ENCODE data around the gene RBM12. TPM values are rescaled to one million over a fixed set of nuclear protein-coding genes. Genes with fewer than 3 reads are reported as not detected.
A peak's percentile ranks its signal among the peaks of the same experiment; 100 is the strongest.

Gene RBM12
- total RNA-seq, 1 experiment from 2014 or later, result 125 TPM

DNA sequence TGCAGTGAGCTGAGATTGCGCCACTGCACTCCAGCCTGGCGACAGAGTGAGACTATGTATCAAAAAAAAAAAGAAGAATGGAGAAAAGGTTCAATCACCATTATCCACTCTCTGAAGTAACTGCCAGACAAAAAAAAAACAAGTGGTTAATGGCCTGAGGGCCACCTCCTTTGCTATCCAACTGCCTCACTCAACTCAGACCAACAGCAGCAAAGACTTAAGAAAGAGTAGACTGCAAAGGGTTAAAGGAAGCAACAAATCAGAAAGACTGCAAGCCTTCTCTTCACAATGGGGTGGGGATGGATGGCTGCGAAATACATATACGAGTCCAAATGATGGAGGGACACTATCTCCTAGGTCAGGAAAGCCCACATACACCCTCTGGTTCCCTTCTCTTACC is 31.3 kb upstream of the RBM12 start:
- Mint-ChIP-seq H3K4me1 (peaks cover 19% of the 10 kb centered on the region), H3K27ac (no peak overlapping the region), H3K9me3 (no peaks in the 10 kb centered on the region), H3K4me3 (no peak overlapping the region), H3K36me3 (peaks cover 13% of the 10 kb centered on the region), H3K27me3 (ENCODE audit: low read depth) (no peaks in the 10 kb centered on the region)
- ATAC-seq (no peak), DNase-seq (ENCODE audit: low spot score) (no peak)
- POLR2A ChIA-PET, result no interaction called here
- CTCF ChIA-PET, result no interaction called here
- TF ChIP-seq SMAD4 (CRISPR knock-in tag; IDR thresholded peaks at IDR 0.05), result no peak
- TF ChIP-seq ZNF232 (CRISPR knock-in tag; IDR thresholded peaks at IDR 0.05), result no peak
- TF ChIP-seq, protein P1, sequence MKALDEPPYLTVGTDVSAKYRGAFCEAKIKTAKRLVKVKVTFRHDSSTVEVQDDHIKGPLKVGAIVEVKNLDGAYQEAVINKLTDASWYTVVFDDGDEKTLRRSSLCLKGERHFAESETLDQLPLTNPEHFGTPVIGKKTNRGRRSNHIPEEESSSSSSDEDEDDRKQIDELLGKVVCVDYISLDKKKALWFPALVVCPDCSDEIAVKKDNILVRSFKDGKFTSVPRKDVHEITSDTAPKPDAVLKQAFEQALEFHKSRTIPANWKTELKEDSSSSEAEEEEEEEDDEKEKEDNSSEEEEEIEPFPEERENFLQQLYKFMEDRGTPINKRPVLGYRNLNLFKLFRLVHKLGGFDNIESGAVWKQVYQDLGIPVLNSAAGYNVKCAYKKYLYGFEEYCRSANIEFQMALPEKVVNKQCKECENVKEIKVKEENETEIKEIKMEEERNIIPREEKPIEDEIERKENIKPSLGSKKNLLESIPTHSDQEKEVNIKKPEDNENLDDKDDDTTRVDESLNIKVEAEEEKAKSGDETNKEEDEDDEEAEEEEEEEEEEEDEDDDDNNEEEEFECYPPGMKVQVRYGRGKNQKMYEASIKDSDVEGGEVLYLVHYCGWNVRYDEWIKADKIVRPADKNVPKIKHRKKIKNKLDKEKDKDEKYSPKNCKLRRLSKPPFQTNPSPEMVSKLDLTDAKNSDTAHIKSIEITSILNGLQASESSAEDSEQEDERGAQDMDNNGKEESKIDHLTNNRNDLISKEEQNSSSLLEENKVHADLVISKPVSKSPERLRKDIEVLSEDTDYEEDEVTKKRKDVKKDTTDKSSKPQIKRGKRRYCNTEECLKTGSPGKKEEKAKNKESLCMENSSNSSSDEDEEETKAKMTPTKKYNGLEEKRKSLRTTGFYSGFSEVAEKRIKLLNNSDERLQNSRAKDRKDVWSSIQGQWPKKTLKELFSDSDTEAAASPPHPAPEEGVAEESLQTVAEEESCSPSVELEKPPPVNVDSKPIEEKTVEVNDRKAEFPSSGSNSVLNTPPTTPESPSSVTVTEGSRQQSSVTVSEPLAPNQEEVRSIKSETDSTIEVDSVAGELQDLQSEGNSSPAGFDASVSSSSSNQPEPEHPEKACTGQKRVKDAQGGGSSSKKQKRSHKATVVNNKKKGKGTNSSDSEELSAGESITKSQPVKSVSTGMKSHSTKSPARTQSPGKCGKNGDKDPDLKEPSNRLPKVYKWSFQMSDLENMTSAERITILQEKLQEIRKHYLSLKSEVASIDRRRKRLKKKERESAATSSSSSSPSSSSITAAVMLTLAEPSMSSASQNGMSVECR (CRISPR knock-in tag; IDR thresholded peaks at IDR 0.05; ENCODE audit: borderline replicate concordance), result no peak
- no peak for TF ChIP-seq TEAD1 (CRISPR knock-in tag; IDR thresholded peaks at IDR 0.05)
- TF ChIP-seq, protein P2, sequence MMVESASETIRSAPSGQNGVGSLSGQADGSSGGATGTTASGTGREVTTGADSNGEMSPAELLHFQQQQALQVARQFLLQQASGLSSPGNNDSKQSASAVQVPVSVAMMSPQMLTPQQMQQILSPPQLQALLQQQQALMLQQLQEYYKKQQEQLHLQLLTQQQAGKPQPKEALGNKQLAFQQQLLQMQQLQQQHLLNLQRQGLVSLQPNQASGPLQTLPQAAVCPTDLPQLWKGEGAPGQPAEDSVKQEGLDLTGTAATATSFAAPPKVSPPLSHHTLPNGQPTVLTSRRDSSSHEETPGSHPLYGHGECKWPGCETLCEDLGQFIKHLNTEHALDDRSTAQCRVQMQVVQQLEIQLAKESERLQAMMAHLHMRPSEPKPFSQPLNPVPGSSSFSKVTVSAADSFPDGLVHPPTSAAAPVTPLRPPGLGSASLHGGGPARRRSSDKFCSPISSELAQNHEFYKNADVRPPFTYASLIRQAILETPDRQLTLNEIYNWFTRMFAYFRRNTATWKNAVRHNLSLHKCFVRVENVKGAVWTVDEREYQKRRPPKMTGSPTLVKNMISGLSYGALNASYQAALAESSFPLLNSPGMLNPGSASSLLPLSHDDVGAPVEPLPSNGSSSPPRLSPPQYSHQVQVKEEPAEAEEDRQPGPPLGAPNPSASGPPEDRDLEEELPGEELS (CRISPR knock-in tag; IDR thresholded peaks at IDR 0.05), result no peak
- TF ChIP-seq IRF2 (CRISPR knock-in tag; IDR thresholded peaks at IDR 0.05; ENCODE audit: borderline replicate concordance, low read depth), result no peak
- TF ChIP-seq, protein P3, sequence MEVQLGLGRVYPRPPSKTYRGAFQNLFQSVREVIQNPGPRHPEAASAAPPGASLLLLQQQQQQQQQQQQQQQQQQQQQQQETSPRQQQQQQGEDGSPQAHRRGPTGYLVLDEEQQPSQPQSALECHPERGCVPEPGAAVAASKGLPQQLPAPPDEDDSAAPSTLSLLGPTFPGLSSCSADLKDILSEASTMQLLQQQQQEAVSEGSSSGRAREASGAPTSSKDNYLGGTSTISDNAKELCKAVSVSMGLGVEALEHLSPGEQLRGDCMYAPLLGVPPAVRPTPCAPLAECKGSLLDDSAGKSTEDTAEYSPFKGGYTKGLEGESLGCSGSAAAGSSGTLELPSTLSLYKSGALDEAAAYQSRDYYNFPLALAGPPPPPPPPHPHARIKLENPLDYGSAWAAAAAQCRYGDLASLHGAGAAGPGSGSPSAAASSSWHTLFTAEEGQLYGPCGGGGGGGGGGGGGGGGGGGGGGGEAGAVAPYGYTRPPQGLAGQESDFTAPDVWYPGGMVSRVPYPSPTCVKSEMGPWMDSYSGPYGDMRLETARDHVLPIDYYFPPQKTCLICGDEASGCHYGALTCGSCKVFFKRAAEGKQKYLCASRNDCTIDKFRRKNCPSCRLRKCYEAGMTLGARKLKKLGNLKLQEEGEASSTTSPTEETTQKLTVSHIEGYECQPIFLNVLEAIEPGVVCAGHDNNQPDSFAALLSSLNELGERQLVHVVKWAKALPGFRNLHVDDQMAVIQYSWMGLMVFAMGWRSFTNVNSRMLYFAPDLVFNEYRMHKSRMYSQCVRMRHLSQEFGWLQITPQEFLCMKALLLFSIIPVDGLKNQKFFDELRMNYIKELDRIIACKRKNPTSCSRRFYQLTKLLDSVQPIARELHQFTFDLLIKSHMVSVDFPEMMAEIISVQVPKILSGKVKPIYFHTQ (CRISPR knock-in tag; IDR thresholded peaks at IDR 0.05), result no peak

DNA sequence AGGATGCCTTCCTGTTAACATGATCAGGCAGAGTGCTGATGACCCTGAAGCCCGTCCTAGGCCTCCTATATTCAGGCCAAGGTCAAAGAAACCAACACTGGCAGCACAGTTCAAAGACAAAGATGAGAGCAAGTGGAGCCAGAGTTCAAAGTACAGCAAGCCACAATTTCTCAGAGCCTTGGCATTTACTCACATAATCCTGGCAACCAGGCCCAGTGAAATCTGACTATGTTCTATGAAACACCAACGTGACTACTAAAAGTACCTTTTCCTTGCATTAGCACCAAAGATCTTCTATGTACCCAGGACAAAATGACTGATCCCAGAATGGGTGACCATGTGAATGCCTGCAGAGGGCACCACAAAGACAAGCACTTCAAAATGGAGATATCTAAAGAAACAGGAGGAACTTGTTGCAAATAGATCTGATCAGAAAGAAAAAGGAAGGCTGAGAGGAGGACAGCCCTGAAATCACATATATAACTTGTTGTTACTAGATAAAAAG is 30.6 kb upstream of the RBM12 start:
- DNase-seq (ENCODE audit: low spot score) (no peak), ATAC-seq (no peak)
- ChIA-PET CTCF (no interaction called here), POLR2A (no interaction called here)
- Mint-ChIP-seq H3K36me3 (peaks cover 18% of the 10 kb centered on the region), H3K4me1 (peaks cover 15% of the 10 kb centered on the region), H3K27ac (no peak overlapping the region), H3K27me3 (ENCODE audit: low read depth) (no peaks in the 10 kb centered on the region), H3K4me3 (no peak overlapping the region), H3K9me3 (no peaks in the 10 kb centered on the region)
- TF ChIP-seq SMAD4 (CRISPR knock-in tag; IDR thresholded peaks at IDR 0.05), result no peak
- no peak for TF ChIP-seq CREB1 (CRISPR knock-in tag; IDR thresholded peaks at IDR 0.05)
- TF ChIP-seq, protein P4, sequence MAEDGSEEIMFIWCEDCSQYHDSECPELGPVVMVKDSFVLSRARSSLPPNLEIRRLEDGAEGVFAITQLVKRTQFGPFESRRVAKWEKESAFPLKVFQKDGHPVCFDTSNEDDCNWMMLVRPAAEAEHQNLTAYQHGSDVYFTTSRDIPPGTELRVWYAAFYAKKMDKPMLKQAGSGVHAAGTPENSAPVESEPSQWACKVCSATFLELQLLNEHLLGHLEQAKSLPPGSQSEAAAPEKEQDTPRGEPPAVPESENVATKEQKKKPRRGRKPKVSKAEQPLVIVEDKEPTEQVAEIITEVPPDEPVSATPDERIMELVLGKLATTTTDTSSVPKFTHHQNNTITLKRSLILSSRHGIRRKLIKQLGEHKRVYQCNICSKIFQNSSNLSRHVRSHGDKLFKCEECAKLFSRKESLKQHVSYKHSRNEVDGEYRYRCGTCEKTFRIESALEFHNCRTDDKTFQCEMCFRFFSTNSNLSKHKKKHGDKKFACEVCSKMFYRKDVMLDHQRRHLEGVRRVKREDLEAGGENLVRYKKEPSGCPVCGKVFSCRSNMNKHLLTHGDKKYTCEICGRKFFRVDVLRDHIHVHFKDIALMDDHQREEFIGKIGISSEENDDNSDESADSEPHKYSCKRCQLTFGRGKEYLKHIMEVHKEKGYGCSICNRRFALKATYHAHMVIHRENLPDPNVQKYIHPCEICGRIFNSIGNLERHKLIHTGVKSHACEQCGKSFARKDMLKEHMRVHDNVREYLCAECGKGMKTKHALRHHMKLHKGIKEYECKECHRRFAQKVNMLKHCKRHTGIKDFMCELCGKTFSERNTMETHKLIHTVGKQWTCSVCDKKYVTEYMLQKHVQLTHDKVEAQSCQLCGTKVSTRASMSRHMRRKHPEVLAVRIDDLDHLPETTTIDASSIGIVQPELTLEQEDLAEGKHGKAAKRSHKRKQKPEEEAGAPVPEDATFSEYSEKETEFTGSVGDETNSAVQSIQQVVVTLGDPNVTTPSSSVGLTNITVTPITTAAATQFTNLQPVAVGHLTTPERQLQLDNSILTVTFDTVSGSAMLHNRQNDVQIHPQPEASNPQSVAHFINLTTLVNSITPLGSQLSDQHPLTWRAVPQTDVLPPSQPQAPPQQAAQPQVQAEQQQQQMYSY (CRISPR knock-in tag; IDR thresholded peaks at IDR 0.05), result no peak
- no peak for TF ChIP-seq FOXP1 (CRISPR knock-in tag; IDR thresholded peaks at IDR 0.05; ENCODE audit: borderline replicate concordance)
- peak; percentile 33; the same call in 1 of the 2 replicates for TF ChIP-seq GABPB1 (CRISPR knock-in tag; IDR thresholded peaks at IDR 0.05)
- TF ChIP-seq JAZF1 (CRISPR knock-in tag; IDR thresholded peaks at IDR 0.05), result no peak
